Activated CD8-positive, alpha-beta memory T cell treated with anti-CD3 and anti-CD28 coated beads, Interleukin-2, amount 50 U/mL, for 24 hours (primary cell): ENCODE results near the gene DBNDD1.
"Not testable (repeated sequence)": the region's sequence is repeated elsewhere in the genome, so short reads cannot be mapped to it uniquely, and the experiment has no call there.

ENCODE experiments used
- DNase-seq: peaks from one replicate; pipeline ENCODE4 v3.0.0-alpha.2; 2020; ENCODE audit errors: extremely low read depth

DBNDD1 gene

GRCh38 chr16:89990799-89991198, 28.5 kb downstream of the DBNDD1 start:
- no peak for DNase-seq

GRCh38 chr16:89988951-89989350, 30.3 kb downstream of the DBNDD1 start:
- no peak for DNase-seq

- no peak for DNase-seq
Measured at GRCh38 chr16:89987169-89987568, 32.1 kb downstream of the DBNDD1 start.

- no peak for DNase-seq
Measured at GRCh38 chr16:89986600-89986999, 32.7 kb downstream of the DBNDD1 start.

GRCh38 chr16:89985219-89985618, 34.0 kb downstream of the DBNDD1 start:
- no peak for DNase-seq

- DNase-seq = no peak
Measured at GRCh38 chr16:89984216-89984615, 35.0 kb downstream of the DBNDD1 start.

- no peak for DNase-seq
Measured at GRCh38 chr16:89983536-89983935, 35.7 kb downstream of the DBNDD1 start.

GRCh38 chr16:89982318-89982717, 36.9 kb downstream of the DBNDD1 start:
- no peak for DNase-seq

- DNase-seq = no peak
Measured at GRCh38 chr16:89981414-89981813, 37.8 kb downstream of the DBNDD1 start.

GRCh38 chr16:89974870-89975269, 44.4 kb downstream of the DBNDD1 start:
- DNase-seq = no peak

GRCh38 chr16:89973654-89974335, 45.5 kb downstream of the DBNDD1 start:
- no peak for DNase-seq

GRCh38 chr16:89973235-89973634, 46.0 kb downstream of the DBNDD1 start:
- DNase-seq = no peak

- DNase-seq = peak; percentile 60
Measured at GRCh38 chr16:89972244-89973234, 46.7 kb downstream of the DBNDD1 start.

- DNase-seq = no peak
Measured at GRCh38 chr16:89971495-89972243, 47.6 kb downstream of the DBNDD1 start.

- no peak for DNase-seq
Measured at GRCh38 chr16:89969741-89970410, 49.4 kb downstream of the DBNDD1 start.

- not testable (repeated sequence) for DNase-seq
Measured at GRCh38 chr16:89968074-89968473, 51.2 kb downstream of the DBNDD1 start.

GRCh38 chr16:89967436-89967835, 51.8 kb downstream of the DBNDD1 start:
- DNase-seq = not testable (repeated sequence)

- no peak for DNase-seq
Measured at GRCh38 chr16:89966756-89967155, 52.5 kb downstream of the DBNDD1 start.

GRCh38 chr16:89965447-89966225, 53.6 kb downstream of the DBNDD1 start:
- DNase-seq = no peak

- no peak for DNase-seq
Measured at GRCh38 chr16:89964201-89964600, 55.1 kb downstream of the DBNDD1 start.
